ENCODE measurements around the gene SLITRK1. TPM values are rescaled to one million over a fixed set of nuclear protein-coding genes. Genes with fewer than 3 reads are reported as not detected.

SLITRK1 gene
- total RNA-seq (2021) = 0.20 and 0.24 TPM in 2 replicates
- long read RNA-seq, full-length matches to known transcripts = 1 of 1 reads
- long read RNA-seq, partial matches to known transcripts = 0 of 1 reads
- long read RNA-seq, other reads (novel, unspliced or antisense) = 0 of 1 reads

GRCh38 chr13:83881917-83882605, at the start of gene SLITRK1:
Gene SLITRK1 (minus strand): TSS chr13:83882474. CDS start chr13:83881507, 967 bp downstream.
- peaks cover 54 to 64% of the 10 kb centered on the region in 2 experiments for H3K4me1 Mint-ChIP-seq

More at GRCh38 chr13:83881917-83882605, at the start of gene SLITRK1:
- H3K23ac ChIP-seq (ENCODE audit: insufficient read length, low read depth, low read length) = no peak within 1 kb of the TSS
- H2BK15ac ChIP-seq (ENCODE audit: low read depth, low read length) = no peak within 1 kb of the TSS
- Mint-ChIP-seq H3K9me3 (no peaks in the 10 kb centered on the region; a peak in 1 of 5 replicates), H3K27me3 (ENCODE audit: low read depth) (peaks cover 74% of the 10 kb centered on the region), H3K36me3 (ENCODE audit: insufficient read depth in 1 of 3, low read depth in 3 of 3) (no peaks in the 10 kb centered on the region), H3K4me3 (peak within 1 kb of the TSS; percentile 81 to 85), H3K27ac (peak within 1 kb of the TSS in 1 of 3 experiments; percentile 89; a peak in 1 of 7 replicates)
- H3K4me1 ChIP-seq (ENCODE audit: insufficient read depth, low read length) = peaks cover 3% of the 10 kb centered on the region; the same call in 1 of the 2 replicates
- H2AK5ac ChIP-seq (ENCODE audit: insufficient read length, low read length) = no peak within 1 kb of the TSS
- no CpG with 5 or more reads among the region's 32 CpGs for WGBS (ENCODE audit: extremely low coverage, insufficient read length, low lambda C conversion rate)
- no peaks in the 10 kb centered on the region for H3K79me1 ChIP-seq (ENCODE audit: insufficient read depth, low read depth, low read length, poor library complexity, severe bottlenecking)
- no peaks in the 10 kb centered on the region for H4K20me1 ChIP-seq (ENCODE audit: control insufficient read depth, insufficient read depth, insufficient read length)
- H2AFZ ChIP-seq (ENCODE audit: low read length) = peak within 1 kb of the TSS; percentile 86
- no peak within 1 kb of the TSS for H4K8ac ChIP-seq (replicated peaks; ENCODE audit: insufficient read length, low read depth, low read length)
- H3K9me3 ChIP-seq (ENCODE audit: control insufficient read depth, low read depth, low read length) = no peaks in the 10 kb centered on the region
- peak; percentile 91 for DNase-seq
- H3K9ac ChIP-seq (ENCODE audit: extremely low read depth, insufficient read length, low read length) = no peak within 1 kb of the TSS
- no peak within 1 kb of the TSS for H3K56ac ChIP-seq (ENCODE audit: insufficient read length, low read depth, low read length)
- no peak within 1 kb of the TSS for H3K14ac ChIP-seq (ENCODE audit: insufficient read depth, low read length)
- no peak for TF ChIP-seq CTCF (conservative IDR thresholded peaks at IDR 0.05)
- no peak within 1 kb of the TSS for H2BK120ac ChIP-seq (ENCODE audit: low read depth, low read length, poor library complexity, severe bottlenecking)
- H3K27ac ChIP-seq (ENCODE audit: insufficient read length, low read depth, low read length) = no peak within 1 kb of the TSS
- no peak within 1 kb of the TSS for H4K5ac ChIP-seq (ENCODE audit: insufficient read length, low read depth, low read length)
- H3K18ac ChIP-seq (ENCODE audit: insufficient read length, low read depth, low read length) = no peak within 1 kb of the TSS
- no peak within 1 kb of the TSS for H2BK5ac ChIP-seq (ENCODE audit: insufficient read length, low read length)
- no peaks in the 10 kb centered on the region for H3K79me2 ChIP-seq (ENCODE audit: insufficient read depth, low read length)
- H2BK20ac ChIP-seq (ENCODE audit: low read depth, low read length, poor library complexity, severe bottlenecking) = peak within 1 kb of the TSS; percentile 26
- peaks cover 37% of the 10 kb centered on the region for H3K23me2 ChIP-seq (ENCODE audit: insufficient read length, low read depth, low read length, poor library complexity, severe bottlenecking)
- peaks cover 31% of the 10 kb centered on the region for H3K27me3 ChIP-seq (ENCODE audit: insufficient read depth, low read length)
- H3T11ph ChIP-seq (ENCODE audit: low read length) = no peak within 1 kb of the TSS
- H4K91ac ChIP-seq (ENCODE audit: insufficient read length, low read depth, low read length) = no peak within 1 kb of the TSS
- H2BK12ac ChIP-seq (ENCODE audit: insufficient read length, low read depth, low read length) = no peak within 1 kb of the TSS
- peak within 1 kb of the TSS; percentile 94 for H3K4me2 ChIP-seq (ENCODE audit: insufficient read depth, insufficient read length, low read length)
- no peak within 1 kb of the TSS for H3K4ac ChIP-seq (ENCODE audit: low read depth, low read length)
